HepG2 (cell line): ENCODE measurements around the gene RING1. TPM values are rescaled to one million over a fixed set of nuclear protein-coding genes. Genes with fewer than 3 reads are reported as not detected.

Experiments
- ATAD3A ChIP-seq: sonication (generic); formaldehyde crosslinking; IDR thresholded peaks from 2 replicates; pipeline ENCODE4 v1.4.0; 2020; ENCODE audit warnings: missing genetic modification reagents
- ATM ChIP-seq: fragments of 450-650 bp; IDR thresholded peaks from 2 replicates; pipeline ENCODE4 v1.7.1; 2017; ENCODE audit warnings: mild to moderate bottlenecking, borderline replicate concordance
- CCAR2 ChIP-seq: fragments of 200-400 bp; formaldehyde crosslinking; optimal IDR thresholded peaks from 2 replicates; pipeline ENCODE3; 2018; ENCODE audit warnings: low read depth, mild to moderate bottlenecking, low read length, moderate library complexity
- EP300 ChIP-seq, 3 experiments: sonication (generic) in 1 of 3; formaldehyde crosslinking in 1 of 3; IDR thresholded peaks; 2 replicates each; pipeline versions ENCODE4 v1.5.1 to v1.6.1; 2011 to 2020; ENCODE audit warnings: low read depth in 2 of 3, low read length in 2 of 3, borderline replicate concordance in 1 of 3, improper control_type of control experiment in 1 of 3, mild to moderate bottlenecking in 1 of 3, missing genetic modification reagents in 1 of 3, moderate library complexity in 1 of 3
- GATAD1 ChIP-seq: IDR thresholded peaks from 2 replicates; pipeline ENCODE4 v1.6.1; 2016; ENCODE audit warnings: missing genetic modification reagents, missing compliant biosample characterization
- GMEB1 ChIP-seq: sonication (generic); formaldehyde crosslinking; IDR thresholded peaks from 2 replicates; pipeline ENCODE4 v1.5.1; 2020; ENCODE audit warnings: missing genetic modification reagents, mild to moderate bottlenecking, borderline replicate concordance
- MAFF ChIP-seq: IDR thresholded peaks from 2 replicates; pipeline ENCODE4 v1.6.1; 2011; ENCODE audit warnings: low read depth, low read length, improper control_type of control experiment
- MEF2D ChIP-seq: sonication (generic); formaldehyde crosslinking; IDR thresholded peaks from 2 replicates; pipeline ENCODE4 v1.5.1; 2020; ENCODE audit warnings: mild to moderate bottlenecking, missing genetic modification reagents
- NFATC3 ChIP-seq: sonication (generic); formaldehyde crosslinking; IDR thresholded peaks from 2 replicates; pipeline ENCODE4 v1.5.1; 2020; ENCODE audit warnings: mild to moderate bottlenecking, missing genetic modification reagents
- POLR2AphosphoS5 ChIP-seq: IDR thresholded peaks from 2 replicates; pipeline ENCODE4 v1.6.1; 2012; ENCODE audit warnings: low read depth, low read length
- POLR2G ChIP-seq: fragments of 200-400 bp; formaldehyde crosslinking; IDR thresholded peaks from 2 replicates; pipeline ENCODE4 v1.6.1; 2018; ENCODE audit warnings: mild to moderate bottlenecking, low read depth, low read length, moderate library complexity
- SALL1 ChIP-seq: sonication (generic); formaldehyde crosslinking; IDR thresholded peaks from 2 replicates; pipeline ENCODE4 v1.8.0; 2022; ENCODE audit warnings: mild to moderate bottlenecking, missing genetic modification reagents
- STAG1 ChIP-seq: sonication (generic); formaldehyde crosslinking; IDR thresholded peaks from 2 replicates; pipeline ENCODE4 v1.4.0; 2020; ENCODE audit warnings: missing genetic modification reagents
- ZBTB1 ChIP-seq: sonication (generic); formaldehyde crosslinking; IDR thresholded peaks from 2 replicates; pipeline ENCODE4 v1.4.0; 2020; ENCODE audit warnings: missing genetic modification reagents, borderline replicate concordance
- ZMYM2 ChIP-seq: sonication (generic); formaldehyde crosslinking; IDR thresholded peaks from 2 replicates; pipeline ENCODE4 v1.8.0; 2022; ENCODE audit warnings: mild to moderate bottlenecking, missing genetic modification reagents
- ZNF280B ChIP-seq: sonication (generic); formaldehyde crosslinking; IDR thresholded peaks from 2 replicates; pipeline ENCODE4 v1.5.0; 2020; ENCODE audit warnings: missing genetic modification reagents, mild to moderate bottlenecking, borderline replicate concordance
- polyA plus RNA-seq, 8 experiments: library from polyadenylated mRNA; depleted of rRNA in 3 of 8; stranded (reverse) in 7 of 8; unstranded in 1 of 8; fragments of >200 nt; fragmentation: Illumina TruSeq in 4 of 8; extraction: Trizol in 4 of 8; gene quantifications; 2 replicates each; pipeline versions ENCODE4 v1.2.1 to v1.2.3, GENCODE V29; 2011 to 2016; ENCODE audit warnings: low read depth in 4 of 8, missing spikeins in 1 of 8, mixed read lengths in 1 of 8; ENCODE audit not compliant: insufficient read depth in 1 of 8
- total RNA-seq, 5 experiments: library from RNA; depleted of rRNA; stranded (reverse); fragments of >200 nt; fragmentation: Illumina TruSeq; extraction: Trizol; gene quantifications; 2 replicates each; pipeline ENCODE4 v1.2.3, GENCODE V29; 2016; ENCODE audit warnings: low read depth in 1 of 5
- TF ChIP-seq, protein P1 (sequence below): sonication (generic); formaldehyde crosslinking; IDR thresholded peaks from 2 replicates; pipeline ENCODE4 v1.4.0; 2020; ENCODE audit warnings: missing genetic modification reagents
- TF ChIP-seq, protein P2 (sequence below): sonication (generic); formaldehyde crosslinking; IDR thresholded peaks from 2 replicates; pipeline ENCODE4 v1.8.0; 2022; ENCODE audit warnings: missing genetic modification reagents, mild to moderate bottlenecking, inconsistent platforms, borderline replicate concordance

The RING1 gene
- total and polyA plus RNA-seq, 2 of the 13 experiments (the other 11 are each of a cell fraction or from before 2014, with no cell fraction given) = 23.9 to 33.6 TPM

GRCh38 chr6:33248932-33249731 lies 40.8 kb downstream of the RING1 start (continued):
- peak; percentile 72 for TF ChIP-seq GATAD1
- TF ChIP-seq POLR2AphosphoS5 = peak; percentile 76
- TF ChIP-seq, protein P1, sequence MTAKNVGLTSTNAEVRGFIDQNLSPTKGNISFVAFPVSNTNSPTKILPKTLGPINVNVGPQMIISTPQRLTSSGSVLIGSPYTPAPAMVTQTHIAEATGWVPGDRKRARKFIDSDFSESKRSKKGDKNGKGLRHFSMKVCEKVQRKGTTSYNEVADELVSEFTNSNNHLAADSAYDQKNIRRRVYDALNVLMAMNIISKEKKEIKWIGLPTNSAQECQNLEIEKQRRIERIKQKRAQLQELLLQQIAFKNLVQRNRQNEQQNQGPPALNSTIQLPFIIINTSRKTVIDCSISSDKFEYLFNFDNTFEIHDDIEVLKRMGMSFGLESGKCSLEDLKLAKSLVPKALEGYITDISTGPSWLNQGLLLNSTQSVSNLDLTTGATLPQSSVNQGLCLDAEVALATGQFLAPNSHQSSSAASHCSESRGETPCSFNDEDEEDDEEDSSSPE (CRISPR knock-in tag) = peak; percentile 54; the same call in 1 of the 2 replicates
- no peak for TF ChIP-seq ZBTB1 (CRISPR knock-in tag)
- no peak for TF ChIP-seq ATAD3A
- TF ChIP-seq CCAR2 = no peak
- no peak for TF ChIP-seq EP300 (IDR thresholded peaks at IDR 0.05; ENCODE audit: low read depth in 2 of 2, low read length in 2 of 2)
- TF ChIP-seq EP300 (CRISPR knock-in tag; IDR thresholded peaks at IDR 0.05; ENCODE audit: borderline replicate concordance) = no peak
- TF ChIP-seq, protein P2, sequence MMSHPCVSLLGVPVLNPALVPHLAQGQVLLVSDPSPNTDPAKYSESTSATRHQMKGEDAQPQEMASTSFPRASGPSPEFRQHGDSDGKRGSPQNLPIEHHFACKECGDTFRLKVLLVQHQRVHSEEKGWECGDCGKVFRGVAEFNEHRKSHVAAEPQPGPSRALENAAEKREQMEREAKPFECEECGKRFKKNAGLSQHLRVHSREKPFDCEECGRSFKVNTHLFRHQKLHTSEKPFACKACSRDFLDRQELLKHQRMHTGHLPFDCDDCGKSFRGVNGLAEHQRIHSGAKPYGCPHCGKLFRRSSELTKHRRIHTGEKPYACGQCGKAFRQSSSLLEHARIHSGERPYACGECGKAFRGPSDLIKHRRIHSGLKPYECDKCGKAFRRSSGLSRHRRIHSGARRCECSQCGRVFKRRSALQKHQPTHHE (CRISPR knock-in tag) = no peak
- peak; percentile 76; the same call in 1 of the 2 replicates for TF ChIP-seq NFATC3
- no peak; the same call in none of the 2 replicates for TF ChIP-seq MEF2D
- peak; percentile 79 for TF ChIP-seq GMEB1 (CRISPR knock-in tag)
- TF ChIP-seq ZMYM2 (CRISPR knock-in tag) = 0 out of 2 replicates have a peak, but pooled peaks have one; percentile 20
- TF ChIP-seq STAG1 (CRISPR knock-in tag) = 0 out of 2 replicates have a peak, but pooled peaks have one; percentile 17
- TF ChIP-seq POLR2G = peak; percentile 97
- TF ChIP-seq SALL1 (CRISPR knock-in tag) = no peak; the same call in none of the 2 replicates
- peak; percentile 45; the same call in 1 of the 2 replicates for TF ChIP-seq ZNF280B (CRISPR knock-in tag)
- no peak for TF ChIP-seq ATM
- peak; percentile 60 for TF ChIP-seq MAFF
